ENCODE results near the gene RALGPS2.
"Not testable (repeated sequence)": the region's sequence is repeated elsewhere in the genome, so short reads cannot be mapped to it uniquely, and the experiment has no call there.

Gene RALGPS2

GRCh38 chr1:178942285-178943198 is 217.5 kb downstream of the RALGPS2 start:
- DNase-seq (ENCODE audit: low read depth in 3 of 3), result no peak

DNA sequence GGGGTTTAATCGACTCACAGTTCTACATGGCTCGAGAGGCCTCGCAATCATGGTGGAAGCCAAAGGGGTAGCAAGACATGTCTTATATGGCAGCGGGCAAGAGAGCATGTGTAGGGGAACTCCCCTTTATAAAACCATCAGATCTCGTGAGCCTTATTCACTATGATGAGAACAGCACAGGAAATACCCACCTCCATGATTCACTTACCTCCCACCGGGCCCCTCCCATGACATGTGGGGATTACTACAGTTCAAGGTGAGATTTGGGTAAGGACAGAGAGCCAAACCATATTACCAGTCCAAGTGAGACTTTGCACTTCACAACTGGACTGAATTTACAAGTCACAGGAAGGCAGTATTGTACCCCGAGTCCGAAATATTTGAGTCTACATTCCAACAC is 219.7 kb downstream of the RALGPS2 start:
- DNase-seq (ENCODE audit: low read depth in 3 of 3), result no peak

- no peak for DNase-seq (ENCODE audit: low read depth in 3 of 3)
These were observed 220.8 kb downstream of the RALGPS2 start for GRCh38 chr1:178945763-178946266.

- DNase-seq (ENCODE audit: low read depth in 3 of 3), result no peak
These were observed 221.4 kb downstream of the RALGPS2 start for GRCh38 chr1:178946416-178946815.

DNA sequence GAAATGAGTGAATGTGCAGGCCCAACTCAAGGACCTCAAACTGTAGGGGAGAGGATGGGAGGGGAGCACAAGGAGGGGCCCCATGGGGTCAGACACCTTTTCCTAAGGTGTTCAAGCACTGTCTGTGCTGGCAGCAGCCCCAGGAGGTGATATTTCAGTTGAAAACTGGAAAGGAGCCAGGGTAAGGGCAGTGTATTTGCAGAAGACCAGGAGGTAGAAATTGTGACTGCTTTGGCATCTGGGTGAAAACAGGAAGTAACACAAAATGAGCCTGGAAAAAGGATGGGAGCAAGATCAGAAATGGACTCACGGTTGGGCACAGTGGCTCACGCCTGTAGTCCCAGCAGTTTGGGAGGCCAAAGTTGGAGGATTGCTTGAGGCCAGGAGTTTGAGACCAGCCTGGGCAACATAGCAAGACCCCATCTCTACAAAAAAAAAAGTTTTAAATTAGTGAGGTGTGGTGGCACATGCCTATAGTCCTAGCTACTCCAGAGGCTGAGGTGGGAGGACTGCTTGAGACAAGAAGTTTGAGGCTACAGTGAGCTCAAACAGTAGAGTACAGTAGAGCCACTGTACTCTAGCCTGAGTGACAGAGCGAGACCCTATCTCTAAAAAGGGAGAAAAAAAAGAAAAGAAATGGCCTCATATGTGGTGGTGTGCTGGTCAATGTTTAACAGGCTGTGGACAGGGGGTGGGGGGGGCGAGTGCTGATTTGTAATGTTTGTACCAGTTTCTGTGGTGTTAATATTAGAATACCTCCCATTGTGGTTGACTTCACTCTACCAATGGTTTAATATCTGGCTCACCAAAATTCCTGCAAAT is 222.0 kb downstream of the RALGPS2 start:
- DNase-seq (ENCODE audit: low read depth in 3 of 3), result no peak

DNA sequence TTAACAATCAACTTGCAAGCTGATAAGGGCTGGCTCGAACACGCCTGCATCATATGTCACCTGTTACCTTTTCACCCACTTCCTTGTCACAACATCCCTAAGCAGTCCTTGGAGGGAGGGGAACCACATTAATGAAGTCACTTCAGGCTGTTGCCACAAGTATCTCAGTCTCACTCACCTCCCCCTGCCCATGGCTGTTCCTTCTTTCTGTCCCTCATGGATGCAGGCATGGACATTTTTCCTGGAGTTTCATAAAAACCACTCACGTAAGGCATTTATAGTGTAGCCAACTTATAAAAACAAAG is 222.6 kb downstream of the RALGPS2 start:
- DNase-seq (ENCODE audit: low read depth in 3 of 3), result no peak

GRCh38 chr1:178948676-178949075 is 223.6 kb downstream of the RALGPS2 start:
- no peak for DNase-seq (ENCODE audit: low read depth in 3 of 3)

DNA sequence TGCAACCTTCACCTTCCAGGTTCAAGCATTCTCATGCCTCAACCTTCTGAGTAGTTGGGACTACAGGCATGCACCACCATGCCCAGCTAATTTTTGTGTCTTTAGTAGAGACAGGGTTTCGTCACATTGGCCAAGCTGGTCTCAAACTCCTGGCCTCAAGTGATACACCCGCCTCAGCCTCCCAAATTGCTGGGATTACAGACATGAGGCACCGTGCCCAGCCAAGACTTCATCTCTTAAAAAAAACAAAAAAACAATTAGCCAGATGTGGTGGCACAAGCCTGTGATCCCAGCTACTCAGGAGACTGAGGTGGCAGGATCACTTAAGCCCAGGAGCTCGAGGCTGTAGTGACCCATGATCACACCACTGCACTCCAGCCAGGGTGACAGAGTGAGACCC is 224.8 kb downstream of the RALGPS2 start:
- not testable (repeated sequence) for DNase-seq (ENCODE audit: low read depth in 3 of 3)

DNA sequence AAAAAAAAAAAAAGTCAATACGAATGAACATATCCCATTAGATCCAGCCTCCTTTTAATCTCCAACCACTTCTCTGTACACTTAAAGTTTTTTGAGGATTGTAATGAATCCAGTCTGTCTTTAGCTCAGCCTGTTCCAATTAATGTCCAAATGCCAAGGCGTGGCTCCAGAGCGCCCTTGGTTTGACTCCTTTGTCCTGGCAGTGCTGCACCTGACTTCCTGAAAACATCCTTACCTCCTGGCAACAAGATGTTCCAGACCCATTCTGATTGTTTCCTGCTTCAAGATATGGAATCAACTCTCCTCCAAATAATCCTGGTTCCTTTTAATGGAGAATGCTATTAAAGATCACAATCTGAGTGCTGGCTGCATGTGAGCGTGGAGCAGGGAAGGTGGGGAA is 226.6 kb downstream of the RALGPS2 start:
- no peak for DNase-seq (ENCODE audit: low read depth in 3 of 3)

GRCh38 chr1:178953034-178953433 is 228.0 kb downstream of the RALGPS2 start:
- DNase-seq (ENCODE audit: low read depth in 3 of 3), result no peak

GRCh38 chr1:178953538-178954324 is 228.7 kb downstream of the RALGPS2 start:
- DNase-seq (ENCODE audit: low read depth in 3 of 3), result no peak

DNA sequence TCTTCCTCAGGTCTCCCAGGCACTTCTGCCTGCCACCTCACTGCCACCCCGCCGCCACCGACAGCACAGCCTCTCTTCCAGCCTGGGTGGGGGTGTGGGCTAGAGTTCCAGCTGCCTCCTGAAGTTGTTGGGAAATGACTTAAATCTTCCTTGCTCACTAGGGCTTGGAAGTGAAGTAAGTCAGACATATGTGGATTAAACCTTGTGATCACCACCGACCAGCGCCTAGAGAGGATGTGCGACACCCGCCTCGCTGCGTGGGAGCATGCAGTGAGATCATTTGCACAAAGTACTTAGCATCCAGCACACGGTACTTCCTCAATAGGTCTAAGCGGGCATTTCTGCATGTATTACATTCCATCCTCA is 229.3 kb downstream of the RALGPS2 start:
- no peak for DNase-seq (ENCODE audit: low read depth in 3 of 3)

- no peak for DNase-seq (ENCODE audit: low read depth in 3 of 3)
These were observed 229.9 kb downstream of the RALGPS2 start for GRCh38 chr1:178954937-178955336.

DNA sequence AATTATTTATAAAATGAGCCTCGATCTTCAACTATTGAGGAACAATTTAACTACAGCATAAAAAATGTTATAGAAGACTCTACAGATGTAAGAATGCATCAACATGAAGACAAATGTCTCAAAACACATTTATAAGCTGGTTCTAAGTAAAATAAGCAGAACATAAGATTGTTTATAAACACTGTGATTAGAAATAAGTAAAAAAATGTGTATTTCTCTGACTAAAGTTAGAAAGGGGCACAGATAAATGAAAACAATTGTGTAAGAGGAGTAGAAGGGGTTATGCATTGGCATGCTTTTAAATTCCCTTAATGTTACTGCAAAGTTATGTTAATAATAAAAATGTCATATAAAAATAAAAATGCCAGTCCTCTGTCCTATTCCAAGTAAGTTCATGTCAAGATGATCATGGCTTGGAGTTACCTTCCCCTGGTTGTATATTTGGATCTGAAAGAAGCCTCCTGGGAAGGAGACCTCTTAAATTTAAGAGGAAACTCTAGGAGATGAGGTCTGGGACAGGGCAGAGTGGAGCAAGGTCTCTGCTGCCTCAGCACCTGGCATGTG is 230.4 kb downstream of the RALGPS2 start:
- DNase-seq (ENCODE audit: low read depth in 3 of 3), result no peak

DNA sequence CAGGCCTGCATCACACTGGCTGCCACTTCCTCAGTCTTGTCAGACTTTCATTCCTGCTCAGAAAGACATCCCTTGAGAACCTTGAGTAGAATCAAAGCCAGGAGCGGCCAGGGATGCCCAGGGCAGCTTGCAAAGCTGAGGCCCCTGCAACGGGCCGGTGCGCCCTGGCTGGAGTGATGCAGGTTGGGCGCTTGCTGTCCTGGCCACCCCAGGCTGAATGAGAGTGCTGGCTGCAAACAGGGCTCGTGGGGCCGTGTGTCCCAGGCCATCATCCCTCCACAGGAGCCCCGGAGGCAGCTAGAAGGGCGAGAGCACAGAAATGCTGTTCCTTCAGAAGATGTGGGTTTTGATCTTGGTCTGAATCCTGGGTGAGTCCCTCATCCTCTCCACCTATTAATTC is 233.4 kb downstream of the RALGPS2 start:
- DNase-seq (ENCODE audit: low read depth in 3 of 3), result no peak

DNA sequence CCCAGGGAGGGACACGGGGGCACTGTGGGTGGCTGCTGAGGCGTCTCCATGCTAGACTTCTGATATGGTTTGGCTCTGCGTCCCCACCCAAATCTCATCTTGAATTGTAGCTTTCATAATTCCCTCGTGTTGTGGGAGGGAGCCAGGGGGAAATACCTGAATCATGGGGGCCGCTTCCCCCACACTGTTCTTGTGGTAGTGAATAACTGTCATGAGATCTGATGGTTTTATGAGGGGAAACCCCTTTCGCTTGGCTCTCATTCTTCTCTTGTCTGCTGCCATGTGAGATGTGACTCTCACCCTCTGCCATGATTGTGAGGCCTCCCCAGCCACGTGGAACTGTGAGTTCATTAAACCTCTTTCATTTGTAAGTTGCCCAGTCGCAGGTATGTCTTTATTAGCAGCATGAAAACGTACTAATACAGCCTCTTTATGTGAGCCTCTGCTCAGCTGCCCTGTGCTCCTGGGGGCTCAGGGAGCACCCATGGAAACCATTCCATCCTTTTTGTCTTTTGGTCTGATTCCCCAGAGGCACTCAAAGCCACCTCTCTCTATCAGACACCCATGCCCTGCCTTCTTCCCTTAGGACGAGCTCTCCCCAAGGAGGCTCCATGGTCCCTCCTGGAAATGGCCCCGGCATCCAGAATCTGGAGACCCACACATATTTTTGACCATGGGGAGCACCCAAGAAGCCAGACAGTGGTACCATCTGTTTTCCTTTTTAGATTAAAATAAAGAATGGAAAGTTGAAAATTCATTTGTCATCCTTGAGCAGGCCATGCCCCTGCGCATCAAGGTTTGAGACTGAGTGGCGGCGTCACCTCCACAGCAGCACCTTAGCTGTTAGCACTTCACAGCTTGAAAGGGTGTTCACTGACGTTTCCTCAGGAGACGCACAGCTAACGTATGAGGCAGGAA is 234.8 kb downstream of the RALGPS2 start:
- DNase-seq (ENCODE audit: low read depth in 3 of 3), result no peak

DNA sequence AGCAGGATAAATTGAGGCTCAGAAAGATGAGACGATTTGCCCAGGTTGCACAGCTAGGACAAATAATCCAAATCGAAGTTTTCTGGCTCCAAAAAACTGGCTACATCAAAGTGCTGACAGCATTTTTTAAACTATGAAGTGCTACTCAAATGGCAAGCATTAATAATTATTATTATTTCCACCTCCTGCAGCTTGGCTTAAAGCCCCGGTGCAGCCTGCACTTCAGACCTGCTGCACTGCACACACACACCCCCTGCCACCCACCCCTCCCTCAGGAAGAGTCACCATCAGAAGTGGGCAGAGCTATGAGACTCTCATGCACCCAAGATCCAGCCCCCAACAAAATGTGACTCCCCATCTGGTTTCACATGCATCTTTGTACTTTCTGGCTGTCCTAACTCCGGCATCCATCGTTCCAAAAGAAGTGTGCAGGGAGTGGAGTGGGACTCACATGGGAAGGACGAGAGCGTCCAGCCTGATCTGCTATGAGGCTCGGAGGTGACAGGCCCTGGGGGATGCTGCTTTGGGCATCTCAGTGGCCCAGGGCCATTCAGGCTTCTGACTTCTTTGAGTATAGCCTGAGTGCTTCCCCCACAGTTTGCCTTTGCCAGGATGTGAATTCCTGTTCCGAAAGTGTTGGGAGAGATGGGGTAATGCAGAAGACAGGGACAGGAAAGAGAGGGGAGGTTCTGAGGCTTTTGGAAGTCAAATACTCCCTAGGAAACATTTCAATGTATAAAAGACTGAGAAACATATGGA is 235.6 kb downstream of the RALGPS2 start:
- DNase-seq (ENCODE audit: low read depth in 3 of 3), result no peak

GRCh38 chr1:178961331-178961730 is 236.3 kb downstream of the RALGPS2 start:
- DNase-seq (ENCODE audit: low read depth in 3 of 3), result no peak

DNA sequence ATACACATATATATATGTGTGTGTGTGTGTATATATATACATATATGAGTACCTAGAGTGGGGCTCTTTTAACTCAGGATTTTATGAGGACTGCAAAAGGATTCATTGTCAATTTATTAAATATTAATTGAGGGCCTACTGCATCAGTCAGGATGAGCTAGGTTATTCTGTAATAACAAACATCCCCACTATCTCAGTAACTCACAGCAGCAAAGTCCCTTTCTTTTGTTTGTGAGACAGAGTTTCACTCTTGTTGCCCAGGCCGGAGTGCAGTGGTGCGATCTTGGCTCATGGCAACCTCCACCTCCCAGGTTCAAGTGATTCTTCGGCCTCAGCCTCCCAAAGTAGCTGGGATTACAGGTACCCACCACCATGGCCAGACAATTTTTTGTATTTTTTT is 236.8 kb downstream of the RALGPS2 start:
- no peak for DNase-seq (ENCODE audit: low read depth in 3 of 3)

Data from stimulated activated CD4-positive, alpha-beta T cell treated with anti-CD3 and anti-CD28 coated beads, TNF-alpha, amount 100 ng/mL, for 4 hours (primary cell).